IMR-90 (cell line): Measurements from ENCODE around the gene SUPT3H. TPM values are rescaled to one million over a fixed set of nuclear protein-coding genes. Genes with fewer than 3 reads are reported as not detected.

ENCODE experiments used
- ATAC-seq: fragments of 200-7000 bp; cut with Tn5 transposase; 2 replicates; pipeline ENCODE4 v1.9.1; 2020; ENCODE audit warnings: low read depth, mild to moderate bottlenecking, moderate library complexity
- BruUV-seq: library from RNA; stranded (reverse); fragments of 400-500 nt; replicated peaks from 2 replicates; lab custom pipeline; 2021; lab: Mats Ljungman, UMichigan
- CTCF ChIA-PET: fragments of 300-600 bp; formaldehyde crosslinking; extraction: SDS; loops from one replicate; lab custom pipeline; 2021; ENCODE audit warnings: antibody characterized with exemption; lab: Yijun Ruan, JAX
- POLR2A ChIA-PET: fragments of 300-600 bp; sonication (Branson Sonifier 250); formaldehyde crosslinking; loops from one replicate; lab custom pipeline; 2022; ENCODE audit warnings: antibody characterized with exemption; ENCODE audit not compliant: unreplicated experiment; lab: Charles Lee
- DNase-seq: peaks from one replicate; pipeline ENCODE4 v3.0.0; 2013
- H2AFZ ChIP-seq: replicated peaks from 2 replicates; pipeline ENCODE3; 2013; ENCODE audit warnings: low read length, mild to moderate bottlenecking; ENCODE audit not compliant: poor library complexity
- H2AK5ac ChIP-seq: 2 replicates; pipeline ENCODE4 v1.6.1; 2013; ENCODE audit warnings: low read depth, low read length, inconsistent platforms
- H2AK9ac ChIP-seq: replicated peaks from 2 replicates; pipeline ENCODE3; 2013; ENCODE audit warnings: mild to moderate bottlenecking, low read depth, low read length, moderate library complexity; ENCODE audit not compliant: poor library complexity
- H2BK120ac ChIP-seq: 2 replicates; pipeline ENCODE4 v1.6.1; 2013; ENCODE audit warnings: low read depth, low read length, inconsistent platforms
- H2BK15ac ChIP-seq: 3 replicates; pipeline ENCODE4 v1.6.1; 2013; ENCODE audit warnings: low read depth, low read length, inconsistent platforms
- H2BK20ac ChIP-seq: 2 replicates; pipeline ENCODE4 v1.6.1; 2013; ENCODE audit warnings: low read depth, mild to moderate bottlenecking, inconsistent platforms, low read length, moderate library complexity
- H2BK5ac ChIP-seq: 2 replicates; pipeline ENCODE4 v1.6.1; 2013; ENCODE audit warnings: mild to moderate bottlenecking, low read depth, low read length, inconsistent platforms; ENCODE audit not compliant: poor library complexity, severe bottlenecking
- H3K14ac ChIP-seq: replicated peaks from 2 replicates; pipeline ENCODE4 v1.6.1; 2013; ENCODE audit warnings: low read depth, low read length, inconsistent platforms
- H3K18ac ChIP-seq: 2 replicates; pipeline ENCODE4 v1.6.1; 2013; ENCODE audit warnings: low read depth, low read length, control low read depth
- H3K23ac ChIP-seq: 2 replicates; pipeline ENCODE4 v1.6.1; 2013; ENCODE audit warnings: low read depth, low read length, inconsistent platforms
- H3K27ac ChIP-seq: 2 replicates; pipeline ENCODE4 v1.5.1; 2013; ENCODE audit warnings: mild to moderate bottlenecking, control low read depth, low read length; ENCODE audit not compliant: insufficient read depth
- H3K27me3 ChIP-seq: 2 replicates; pipeline ENCODE4 v1.6.1; 2013; ENCODE audit warnings: low read length; ENCODE audit not compliant: control insufficient read depth, insufficient read depth
- H3K36me3 ChIP-seq: 2 replicates; pipeline ENCODE4 v1.6.1; 2013; ENCODE audit warnings: low read length, mixed read lengths; ENCODE audit not compliant: control insufficient read depth, insufficient read depth
- H3K4ac ChIP-seq: 2 replicates; pipeline ENCODE4 v1.6.1; 2013; ENCODE audit warnings: low read depth, low read length, inconsistent platforms
- H3K4me1 ChIP-seq: 2 replicates; pipeline ENCODE4 v1.6.1; 2013; ENCODE audit warnings: low read length, mixed read lengths; ENCODE audit not compliant: control insufficient read depth, insufficient read depth
- H3K4me2 ChIP-seq: 2 replicates; pipeline ENCODE4 v1.6.1; 2013; ENCODE audit warnings: low read depth, mild to moderate bottlenecking, control low read depth, low read length, moderate library complexity
- H3K4me3 ChIP-seq: 2 replicates; pipeline ENCODE4 v1.5.1; 2013; ENCODE audit warnings: low read depth, mild to moderate bottlenecking, control low read depth, low read length, moderate library complexity; ENCODE audit not compliant: insufficient read depth
- H3K56ac ChIP-seq: 2 replicates; pipeline ENCODE4 v1.6.1; 2013; ENCODE audit warnings: low read length, inconsistent platforms; ENCODE audit not compliant: insufficient read depth; ENCODE audit errors: extremely low read depth
- H3K79me1 ChIP-seq, 2 experiments: 2 replicates each; pipeline ENCODE4 v1.6.1; 2013; ENCODE audit warnings: low read length in 2 of 2, inconsistent platforms in 1 of 2, low read depth in 1 of 2
- H3K9ac ChIP-seq: 2 replicates; pipeline ENCODE4 v1.6.1; 2013; ENCODE audit warnings: low read depth, low read length, control low read depth
- H3K9me1 ChIP-seq: 2 replicates; pipeline ENCODE4 v1.6.1; 2013; ENCODE audit warnings: low read length, inconsistent platforms; ENCODE audit not compliant: insufficient read depth
- H3K9me3 ChIP-seq: 2 replicates; pipeline ENCODE4 v1.6.1; 2013; ENCODE audit warnings: low read length; ENCODE audit not compliant: control insufficient read depth, insufficient read depth
- H4K20me1 ChIP-seq: 2 replicates; pipeline ENCODE4 v1.6.1; 2013; ENCODE audit warnings: low read length, inconsistent platforms; ENCODE audit not compliant: insufficient read depth
- H4K5ac ChIP-seq: 2 replicates; pipeline ENCODE4 v1.6.1; 2013; ENCODE audit warnings: mild to moderate bottlenecking, low read depth, low read length, control low read depth
- H4K8ac ChIP-seq, 2 experiments: 2 replicates each; pipeline ENCODE4 v1.6.1; 2013; ENCODE audit warnings: low read depth in 2 of 2, low read length in 2 of 2, control low read depth in 1 of 2, inconsistent platforms in 1 of 2
- H4K91ac ChIP-seq: 2 replicates; pipeline ENCODE4 v1.6.1; 2013; ENCODE audit warnings: low read depth, low read length, inconsistent platforms; ENCODE audit not compliant: insufficient read depth
- CHD1 ChIP-seq: IDR thresholded peaks from 2 replicates; pipeline ENCODE4 v1.6.1; 2012; ENCODE audit warnings: low read depth, low read length, improper control_type of control experiment
- MAZ ChIP-seq: IDR thresholded peaks from 2 replicates; pipeline ENCODE4 v1.6.1; 2012; ENCODE audit warnings: low read depth, mild to moderate bottlenecking, low read length, improper control_type of control experiment, moderate library complexity, borderline replicate concordance
- MXI1 ChIP-seq: IDR thresholded peaks from 2 replicates; pipeline ENCODE4 v1.6.1; 2012; ENCODE audit warnings: low read depth, mild to moderate bottlenecking, low read length, moderate library complexity, borderline replicate concordance
- POLR2A ChIP-seq: IDR thresholded peaks from 2 replicates; pipeline ENCODE4 v1.6.1; 2012; ENCODE audit warnings: mild to moderate bottlenecking, low read depth, low read length
- RAD21 ChIP-seq: IDR thresholded peaks from 2 replicates; pipeline ENCODE4 v1.6.1; 2012; ENCODE audit warnings: low read length, improper control_type of control experiment
- SMC3 ChIP-seq: fragments of 150-350 bp; IDR thresholded peaks from 2 replicates; pipeline ENCODE4 v1.6.1; 2016; ENCODE audit warnings: low read depth, mild to moderate bottlenecking, antibody characterized with exemption, low read length, moderate library complexity
- WGBS, 2 experiments: methylation state at CpG; one replicate each; pipeline versions ENCODE4 v1.1.5 to v1.1.7; 2013; ENCODE audit warnings: missing lambda C conversion rate in 2 of 2; ENCODE audit not compliant: insufficient read length in 1 of 2; ENCODE audit errors: extremely low coverage in 2 of 2; 5-methylcytosine and 5-hydroxymethylcytosine counted together
- dilution Hi-C: fragments of 300-500 bp; cut with HindIII; formaldehyde crosslinking; loops from one replicate; pipeline ENCODE4 v1.14.3; 2018; ENCODE audit warnings: low sequenced_read_pairs; ENCODE audit not compliant: unreplicated experiment
- in situ Hi-C: fragments of 300-500 bp; cut with MboI; formaldehyde crosslinking; loops from 3 replicates; pipeline ENCODE4 v1.14.3; 2019; ENCODE audit warnings: low sequenced_read_pairs, inconsistent platforms, mixed read lengths
- intact Hi-C: fragments of 100-400 bp; cut with micrococcal nuclease; formaldehyde crosslinking; loops from 2 replicates; pipeline ENCODE4 v1.10.0; 2022
- polyA plus RNA-seq, 3 experiments: library from polyadenylated mRNA; depleted of rRNA; stranded (reverse); fragments of >200 nt; gene quantifications; 2 replicates each; pipeline ENCODE4 v1.2.3, GENCODE V29; 2012; ENCODE audit warnings: low replicate concordance in 1 of 3
- total RNA-seq: library from RNA; depleted of rRNA; stranded (reverse); fragments of >200 nt; gene quantifications from 2 replicates; pipeline ENCODE4 v1.2.3, GENCODE V29; 2012

Gene SUPT3H
- total and polyA plus RNA-seq, 2 of the 4 experiments (the other 2 are of a cell fraction): 4.5 to 5.0 TPM

GRCh38 chr6:44859901-44860410 is 517.8 kb downstream of the SUPT3H start:
- H2AFZ ChIP-seq: no peak overlapping the region
- H3K9me1 ChIP-seq: no peaks in the 10 kb centered on the region
- H3K23ac ChIP-seq: no peak overlapping the region
- H4K8ac ChIP-seq: no peak overlapping the region
- no peak overlapping the region for H2BK15ac ChIP-seq
- no TSS peak for BruUV-seq
- no peak for TF ChIP-seq POLR2A
- TF ChIP-seq CHD1: no peak
- no peak for TF ChIP-seq MXI1
- no peak for TF ChIP-seq RAD21
- TF ChIP-seq MAZ: no peak
- no peak for TF ChIP-seq SMC3
- H2BK20ac ChIP-seq: no peak overlapping the region
- no peak overlapping the region for H3K14ac ChIP-seq
- in situ Hi-C loops (no loop called here), intact Hi-C loops (no loop called here), dilution Hi-C loops (no loop called here)
- ChIA-PET POLR2A (no interaction called here), CTCF (interaction anchor here (0.6 kb wide), 1 partner anchor 105 kb away, joined by 3 read pairs; no protein-coding TSS in a partner anchor)
- peak; percentile 57 for ATAC-seq
- no peak overlapping the region for H3K9ac ChIP-seq
- no peak overlapping the region for H3K27ac ChIP-seq
- H4K20me1 ChIP-seq: no peaks in the 10 kb centered on the region
- H4K5ac ChIP-seq: no peak overlapping the region
- no peak overlapping the region for H3K4me2 ChIP-seq
- H3K9me3 ChIP-seq: no peaks in the 10 kb centered on the region
- H3K27me3 ChIP-seq: no peaks in the 10 kb centered on the region
- H2AK5ac ChIP-seq: no peak overlapping the region
- H3K4me3 ChIP-seq: no peak overlapping the region
- DNase-seq: peak; percentile 9
- no peaks in the 10 kb centered on the region for H3K36me3 ChIP-seq
- H3K56ac ChIP-seq: no peak overlapping the region
- H2AK9ac ChIP-seq: no peak overlapping the region
- no peak overlapping the region for H4K91ac ChIP-seq
- H3K4me1 ChIP-seq: no peaks in the 10 kb centered on the region
- no peak overlapping the region for H3K18ac ChIP-seq
- H3K79me1 ChIP-seq: no peaks in the 10 kb centered on the region
- no peak overlapping the region for H2BK5ac ChIP-seq
- WGBS, 2 experiments: 43% methylated on average over 1 of the region's 2 CpGs; no CpG with 5 or more reads in 1 of the 2 experiments
- no peak overlapping the region for H3K4ac ChIP-seq
- no peak overlapping the region for H2BK120ac ChIP-seq
